GM12875 (cell line): ENCODE results near the gene LRRN3.

Source experiments
- H3K4me3 ChIP-seq: one replicate; pipeline ENCODE4 v1.5.1; 2011; ENCODE audit warnings: low read depth, low read length, control low read depth
- TF ChIP-seq, protein P1 (sequence below): IDR thresholded peaks from 2 replicates; pipeline ENCODE4 v1.5.1; 2011; ENCODE audit warnings: low read depth, mild to moderate bottlenecking, control low read depth, inconsistent platforms, low read length, moderate library complexity, borderline replicate concordance; ENCODE audit not compliant: insufficient read depth

LRRN3 gene

DNA sequence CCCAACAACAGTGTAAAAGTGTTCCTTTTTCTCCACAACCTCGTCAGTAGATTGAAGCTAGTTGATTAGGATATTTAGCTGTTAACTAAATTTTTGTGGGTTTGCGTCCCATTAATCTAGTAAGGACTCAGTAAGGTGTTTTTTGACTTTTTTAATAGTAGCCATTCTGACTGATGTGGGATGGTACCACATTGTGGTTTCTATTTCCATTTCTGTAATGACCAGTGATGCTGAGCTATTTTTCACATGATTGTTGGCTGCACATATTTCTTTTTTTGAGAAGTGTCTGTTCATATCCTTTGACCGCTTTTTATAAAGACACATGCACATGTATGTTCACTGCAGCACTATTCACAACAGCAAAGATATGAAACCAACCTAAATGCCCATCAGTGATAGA lies 5.6 kb upstream of the LRRN3 start:
- TF ChIP-seq, protein P1, sequence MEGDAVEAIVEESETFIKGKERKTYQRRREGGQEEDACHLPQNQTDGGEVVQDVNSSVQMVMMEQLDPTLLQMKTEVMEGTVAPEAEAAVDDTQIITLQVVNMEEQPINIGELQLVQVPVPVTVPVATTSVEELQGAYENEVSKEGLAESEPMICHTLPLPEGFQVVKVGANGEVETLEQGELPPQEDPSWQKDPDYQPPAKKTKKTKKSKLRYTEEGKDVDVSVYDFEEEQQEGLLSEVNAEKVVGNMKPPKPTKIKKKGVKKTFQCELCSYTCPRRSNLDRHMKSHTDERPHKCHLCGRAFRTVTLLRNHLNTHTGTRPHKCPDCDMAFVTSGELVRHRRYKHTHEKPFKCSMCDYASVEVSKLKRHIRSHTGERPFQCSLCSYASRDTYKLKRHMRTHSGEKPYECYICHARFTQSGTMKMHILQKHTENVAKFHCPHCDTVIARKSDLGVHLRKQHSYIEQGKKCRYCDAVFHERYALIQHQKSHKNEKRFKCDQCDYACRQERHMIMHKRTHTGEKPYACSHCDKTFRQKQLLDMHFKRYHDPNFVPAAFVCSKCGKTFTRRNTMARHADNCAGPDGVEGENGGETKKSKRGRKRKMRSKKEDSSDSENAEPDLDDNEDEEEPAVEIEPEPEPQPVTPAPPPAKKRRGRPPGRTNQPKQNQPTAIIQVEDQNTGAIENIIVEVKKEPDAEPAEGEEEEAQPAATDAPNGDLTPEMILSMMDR: no peak
- H3K4me3 ChIP-seq: no peak overlapping the region

DNA sequence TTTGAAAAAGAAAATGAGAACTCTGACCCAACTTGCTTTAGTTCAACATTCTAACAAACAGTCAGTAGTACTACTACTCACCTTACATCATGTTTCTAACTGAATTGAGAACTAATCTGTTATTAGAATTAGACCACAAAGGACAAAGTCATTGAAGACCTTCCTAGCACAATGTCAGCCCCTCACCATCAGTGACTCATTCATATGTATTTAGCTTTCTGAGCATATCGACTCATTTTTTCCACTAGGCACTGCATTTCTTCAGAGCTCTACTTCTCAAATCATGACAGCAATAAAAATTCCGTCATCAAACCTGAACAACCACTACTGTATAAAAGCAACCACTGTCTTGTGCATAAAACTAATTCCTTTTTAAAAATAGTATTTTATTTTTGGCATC lies 4.4 kb upstream of the LRRN3 start:
- TF ChIP-seq, protein P1: no peak
- no peak overlapping the region for H3K4me3 ChIP-seq

GRCh38 chr7:111088328-111088727 lies 2.6 kb upstream of the LRRN3 start:
- H3K4me3 ChIP-seq: no peak overlapping the region
- TF ChIP-seq, protein P1: no peak

- H3K4me3 ChIP-seq: no peak overlapping the region
- TF ChIP-seq, protein P1: peak; percentile 46; the same call in 1 of the 2 replicates
Observed at GRCh38 chr7:111089822-111090426, 1.0 kb upstream of the LRRN3 start.

DNA sequence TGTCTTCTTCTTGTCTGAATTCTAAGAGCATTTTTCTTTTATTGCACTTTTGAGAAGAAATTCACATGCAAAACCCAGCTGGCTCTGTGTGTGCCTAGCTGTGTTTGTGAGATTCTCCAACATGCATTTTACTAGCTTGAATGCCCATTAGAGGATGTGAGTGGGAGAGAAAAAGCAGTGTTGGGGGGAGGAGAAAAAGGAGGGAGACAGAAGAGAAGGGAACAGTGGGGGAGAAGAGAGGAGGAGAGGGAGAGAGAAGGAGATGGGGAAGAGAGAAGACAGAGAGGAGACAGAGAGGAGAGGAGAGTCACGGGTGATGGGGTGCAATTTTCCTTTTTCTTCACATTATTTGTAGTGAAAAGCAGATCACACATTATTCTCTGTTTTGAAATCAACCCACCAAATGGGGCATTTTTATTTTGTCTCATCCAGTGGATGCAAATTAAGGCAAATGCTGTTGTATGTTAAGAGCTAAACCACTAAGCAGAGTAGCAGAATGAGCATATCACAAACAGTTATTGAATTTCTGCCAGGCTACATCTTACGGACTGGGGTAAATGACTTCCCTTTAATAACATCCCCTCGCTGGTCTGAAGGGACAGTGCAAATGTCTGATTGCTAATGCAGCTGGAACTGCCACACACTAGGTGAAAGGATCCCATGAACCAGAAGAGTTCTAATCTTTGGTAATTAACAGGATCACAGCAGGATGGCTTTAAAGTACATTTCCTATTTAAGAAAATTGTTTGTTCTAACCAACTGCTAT lies 849 bp downstream of the LRRN3 start:
- H3K4me3 ChIP-seq: no peak overlapping the region
- TF ChIP-seq, protein P1: no peak

- TF ChIP-seq, protein P1: no peak
Observed at GRCh38 chr7:111092406-111093236, 1.7 kb downstream of the LRRN3 start.

More at GRCh38 chr7:111092406-111093236, 1.7 kb downstream of the LRRN3 start:
- H3K4me3 ChIP-seq: no peak overlapping the region
